ENCODE measurements around the gene PARP9. TPM values are rescaled to one million over a fixed set of nuclear protein-coding genes. Genes with fewer than 3 reads are reported as not detected.
"Not testable (repeated sequence)": the region's sequence is repeated elsewhere in the genome, so short reads cannot be mapped to it uniquely, and the experiment has no call there.

PARP9 gene
- total and polyA plus RNA-seq, 2 of the 13 experiments (the other 11 are each of a cell fraction or from before 2014, with no cell fraction given), result 6.5 to 10.6 TPM

- Histone ChIP-seq H3K4me2 (ENCODE audit: low read depth, low read length) (no peak overlapping the region), H3K4me3 (replicated peaks in 1 of 3; ENCODE audit: insufficient read depth in 1 of 3, low read depth in 2 of 3, low read length in 3 of 3) (no peak overlapping the region), H4K20me1 (ENCODE audit: insufficient read depth, low read length) (no peaks in the 10 kb centered on the region), H3K27ac (ENCODE audit: extremely low read length, insufficient read depth, low read length) (no peak overlapping the region), H3K9ac (ENCODE audit: insufficient read depth, low read depth, low read length) (no peak overlapping the region), H3K4me1 (ENCODE audit: insufficient read depth, low read length) (peaks cover 25% of the 10 kb centered on the region), H3K79me2 (ENCODE audit: insufficient read depth, low read length) (peaks cover 2% of the 10 kb centered on the region), H3K27me3 (ENCODE audit: control insufficient read depth in 1 of 2, insufficient read depth in 2 of 2, low read length in 2 of 2) (no peaks in the 10 kb centered on the region), H3K36me3 (replicated peaks in 1 of 2; ENCODE audit: control insufficient read depth in 1 of 2, insufficient read depth in 2 of 2, low read length in 2 of 2) (peaks cover 4 to 17% of the 10 kb centered on the region in 2 experiments; a peak in 4 of 5 replicates), H2AFZ (ENCODE audit: low read length) (no peak overlapping the region), H3K9me3 (ENCODE audit: low read length) (no peaks in the 10 kb centered on the region)
- intact Hi-C loops (cut with micrococcal nuclease; ENCODE audit: unreplicated experiment) (no loop called here), in situ Hi-C loops (cut with HindIII; ENCODE audit: extremely low pct_ligation_motif_present, low pct_unique_long_range_greater_than_20kb) (no loop called here)
- ATAC-seq, result no peak
- no peak for DNase-seq (ENCODE audit: low spot score)
- 81% methylated on average over 3 of the region's 3 CpGs for WGBS (ENCODE audit: low lambda C conversion rate)
- no TSS peak for BruUV-seq (replicated peaks)
- CTCF ChIA-PET (ENCODE audit: low intra/inter-chr PET ratio, low total read pairs), result no interaction called here
- POLR2A ChIA-PET, result no interaction called here
- FAIRE-seq, result no peak
- TF ChIP-seq ZNF660 (CRISPR knock-in tag; IDR thresholded peaks at IDR 0.05; ENCODE audit: borderline replicate concordance, low read depth) (no peak), ZNF18 (CRISPR knock-in tag; IDR thresholded peaks at IDR 0.05; ENCODE audit: insufficient replicate concordance) (no peak), ZNF773 (CRISPR knock-in tag; IDR thresholded peaks at IDR 0.05; ENCODE audit: borderline replicate concordance) (no peak), TAF1 (CRISPR knock-in tag; IDR thresholded peaks at IDR 0.05) (no peak), FOXM1 (CRISPR knock-in tag; IDR thresholded peaks at IDR 0.05) (no peak), ZNF121 (CRISPR knock-in tag; IDR thresholded peaks at IDR 0.05) (no peak), ZNF460 (CRISPR knock-in tag; IDR thresholded peaks at IDR 0.05; ENCODE audit: borderline replicate concordance) (no peak), SUZ12 (IDR thresholded peaks at IDR 0.05; ENCODE audit: low read depth, low read length) (no peak), FOXP1 (IDR thresholded peaks at IDR 0.05) (no peak), FOXP1 (CRISPR knock-in tag; IDR thresholded peaks at IDR 0.05) (no peak), ZBTB3 (CRISPR knock-in tag; IDR thresholded peaks at IDR 0.05; ENCODE audit: borderline replicate concordance, low read depth) (no peak), PTBP1 (IDR thresholded peaks at IDR 0.05; ENCODE audit: low read depth, low read length, poor library complexity, severe bottlenecking) (no peak), RARA (CRISPR knock-in tag; IDR thresholded peaks at IDR 0.05) (no peak), ZNF205 (CRISPR knock-in tag; IDR thresholded peaks at IDR 0.05) (no peak), ZSCAN20 (CRISPR knock-in tag; IDR thresholded peaks at IDR 0.05; ENCODE audit: borderline replicate concordance) (no peak), TSC22D2 (CRISPR knock-in tag; IDR thresholded peaks at IDR 0.05; ENCODE audit: borderline replicate concordance) (no peak), ZSCAN21 (CRISPR knock-in tag; IDR thresholded peaks at IDR 0.05; ENCODE audit: borderline replicate concordance) (no peak)
- TF ChIP-seq, protein P1, sequence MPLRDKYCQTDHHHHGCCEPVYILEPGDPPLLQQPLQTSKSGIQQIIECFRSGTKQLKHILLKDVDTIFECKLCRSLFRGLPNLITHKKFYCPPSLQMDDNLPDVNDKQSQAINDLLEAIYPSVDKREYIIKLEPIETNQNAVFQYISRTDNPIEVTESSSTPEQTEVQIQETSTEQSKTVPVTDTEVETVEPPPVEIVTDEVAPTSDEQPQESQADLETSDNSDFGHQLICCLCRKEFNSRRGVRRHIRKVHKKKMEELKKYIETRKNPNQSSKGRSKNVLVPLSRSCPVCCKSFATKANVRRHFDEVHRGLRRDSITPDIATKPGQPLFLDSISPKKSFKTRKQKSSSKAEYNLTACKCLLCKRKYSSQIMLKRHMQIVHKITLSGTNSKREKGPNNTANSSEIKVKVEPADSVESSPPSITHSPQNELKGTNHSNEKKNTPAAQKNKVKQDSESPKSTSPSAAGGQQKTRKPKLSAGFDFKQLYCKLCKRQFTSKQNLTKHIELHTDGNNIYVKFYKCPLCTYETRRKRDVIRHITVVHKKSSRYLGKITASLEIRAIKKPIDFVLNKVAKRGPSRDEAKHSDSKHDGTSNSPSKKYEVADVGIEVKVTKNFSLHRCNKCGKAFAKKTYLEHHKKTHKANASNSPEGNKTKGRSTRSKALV (CRISPR knock-in tag; IDR thresholded peaks at IDR 0.05), result no peak
Observed at GRCh38 chr3:122568755-122569154, 4.7 kb upstream of the PARP9 start.

GRCh38 chr3:122568131-122568530 lies 4.0 kb upstream of the PARP9 start:
- peaks cover 4 to 17% of the 10 kb centered on the region in 2 experiments; a peak in 4 of 5 replicates for H3K36me3 ChIP-seq (replicated peaks in 1 of 2; ENCODE audit: control insufficient read depth in 1 of 2, insufficient read depth in 2 of 2, low read length in 2 of 2)
- intact Hi-C loops (cut with micrococcal nuclease; ENCODE audit: unreplicated experiment); H2AFZ ChIP-seq (ENCODE audit: low read length); ATAC-seq; in situ Hi-C loops (cut with HindIII; ENCODE audit: extremely low pct_ligation_motif_present, low pct_unique_long_range_greater_than_20kb); H4K20me1 ChIP-seq (ENCODE audit: insufficient read depth, low read length); POLR2A ChIA-PET; CTCF ChIA-PET (ENCODE audit: low intra/inter-chr PET ratio, low total read pairs); H3K79me2 ChIP-seq (ENCODE audit: insufficient read depth, low read length); H3K27me3 ChIP-seq (ENCODE audit: control insufficient read depth in 1 of 2, insufficient read depth in 2 of 2, low read length in 2 of 2); DNase-seq (ENCODE audit: low spot score); BruUV-seq (replicated peaks); H3K9ac ChIP-seq (ENCODE audit: insufficient read depth, low read depth, low read length); H3K4me3 ChIP-seq (replicated peaks in 1 of 3; ENCODE audit: insufficient read depth in 1 of 3, low read depth in 2 of 3, low read length in 3 of 3); H3K4me2 ChIP-seq (ENCODE audit: low read depth, low read length); H3K27ac ChIP-seq (ENCODE audit: extremely low read length, insufficient read depth, low read length); FAIRE-seq; H3K9me3 ChIP-seq (ENCODE audit: low read length): not testable (repeated sequence)
- H3K4me1 ChIP-seq (ENCODE audit: insufficient read depth, low read length), result peaks cover 20% of the 10 kb centered on the region
- 93% methylated on average over 7 of the region's 7 CpGs for WGBS (ENCODE audit: low lambda C conversion rate)
